ENCODE results near the gene DEPDC5.

DNA sequence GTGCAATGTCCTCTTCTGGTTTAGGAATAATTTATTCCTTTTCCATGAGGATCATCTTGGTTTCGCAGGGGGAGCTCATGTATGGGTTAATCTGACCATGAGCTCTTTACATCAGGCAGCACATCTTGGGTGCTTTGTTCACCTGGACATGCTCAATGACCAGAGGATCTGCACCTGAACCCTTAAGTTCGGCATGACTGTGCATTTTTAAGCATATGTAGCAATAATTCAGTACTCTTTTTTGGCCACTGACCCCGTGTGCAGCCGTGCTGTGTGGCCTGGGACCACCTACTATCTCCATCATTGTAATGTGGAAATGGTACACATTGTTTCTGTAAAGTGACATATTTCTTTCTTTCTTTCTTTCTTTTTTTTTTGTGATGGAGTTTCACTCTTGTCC, 62.9 kb downstream of the DEPDC5 start:
- TF ChIP-seq POLR2AphosphoS5 (IDR thresholded peaks at IDR 0.05; ENCODE audit: low read depth, low read length): no peak
- no peak for TF ChIP-seq POLR2A (IDR thresholded peaks at IDR 0.05; ENCODE audit: low read depth, low read length)
